OCI-LY1 (cell line): ENCODE measurements around the gene TNFAIP3.

Experiments
- H2AFZ ChIP-seq: fragments of 200-600 bp; sonication (generic), shearing (Covaris generic); 2 replicates; pipeline ENCODE4 v1.6.0; 2014; ENCODE audit warnings: antibody characterized with exemption, mild to moderate bottlenecking, low read length
- H3F3A ChIP-seq: fragments of 200-600 bp; sonication (generic), shearing (Covaris generic); 2 replicates; pipeline ENCODE4 v1.6.0; 2014; ENCODE audit warnings: mild to moderate bottlenecking, antibody characterized with exemption, low read length, moderate library complexity; ENCODE audit not compliant: insufficient read depth
- H3K27ac ChIP-seq: fragments of 200-600 bp; sonication (generic); 2 replicates; pipeline ENCODE4 v1.5.1; 2014; ENCODE audit warnings: low read length, mixed run types, mild to moderate bottlenecking, low read depth; ENCODE audit not compliant: poor library complexity, severe bottlenecking
- H3K27me3 ChIP-seq: fragments of 200-600 bp; sonication (generic); 2 replicates; pipeline ENCODE4 v1.6.0; 2014; ENCODE audit warnings: antibody characterized with exemption, mild to moderate bottlenecking, low read length, moderate library complexity; ENCODE audit not compliant: insufficient read depth
- H3K36me3 ChIP-seq: fragments of 200-600 bp; sonication (generic); 2 replicates; pipeline ENCODE4 v1.6.1; 2014; ENCODE audit warnings: mild to moderate bottlenecking, antibody characterized with exemption, low read length, moderate library complexity, mixed read lengths; ENCODE audit not compliant: insufficient read depth
- H3K4me1 ChIP-seq: fragments of 200-600 bp; sonication (generic); 2 replicates; pipeline ENCODE4 v1.5.1; 2014; ENCODE audit warnings: mild to moderate bottlenecking, low read length, moderate library complexity; ENCODE audit not compliant: insufficient read depth, severe bottlenecking
- H3K4me2 ChIP-seq: fragments of 200-600 bp; sonication (generic), shearing (Covaris generic); 2 replicates; pipeline ENCODE4 v1.6.1; 2014; ENCODE audit warnings: low read length
- H3K4me3 ChIP-seq: fragments of 200-600 bp; sonication (generic); 2 replicates; pipeline ENCODE4 v1.5.1; 2014; ENCODE audit warnings: low read length, low read depth, mild to moderate bottlenecking, mixed read lengths; ENCODE audit not compliant: poor library complexity, severe bottlenecking
- H3K79me2 ChIP-seq: fragments of 200-600 bp; shearing (Covaris generic); 2 replicates; pipeline ENCODE4 v1.6.1; 2016; ENCODE audit warnings: mixed run types, low read length, mixed read lengths; ENCODE audit not compliant: insufficient read depth
- H3K9ac ChIP-seq: fragments of 200-600 bp; sonication (generic), shearing (Covaris generic); 2 replicates; pipeline ENCODE4 v1.6.1; 2014; ENCODE audit warnings: mild to moderate bottlenecking, low read length, mixed read lengths
- H3K9me2 ChIP-seq: fragments of 200-600 bp; sonication (generic), shearing (Covaris generic); 2 replicates; pipeline ENCODE4 v1.6.1; 2014; ENCODE audit warnings: low read depth, mild to moderate bottlenecking, low read length, mixed read lengths
- H3K9me3 ChIP-seq: fragments of 200-600 bp; shearing (Covaris generic); 2 replicates; pipeline ENCODE4 v1.6.1; 2014; ENCODE audit warnings: low read length, mixed read lengths
- H4K20me1 ChIP-seq: fragments of 200-600 bp; sonication (generic), shearing (Covaris generic); 2 replicates; pipeline ENCODE4 v1.6.0; 2016; ENCODE audit warnings: mild to moderate bottlenecking, low read length; ENCODE audit not compliant: insufficient read depth
- CTCF ChIP-seq: fragments of 200-600 bp; sonication (generic), shearing (Covaris generic); IDR thresholded peaks from 2 replicates; pipeline ENCODE4 v1.5.1; 2017; ENCODE audit warnings: mild to moderate bottlenecking, antibody characterized with exemption, low read length, moderate library complexity, mixed read lengths
- EZH2 ChIP-seq: fragments of 200-600 bp; sonication (generic), shearing (Covaris generic); IDR thresholded peaks from 2 replicates; pipeline ENCODE4 v1.8.0; 2017; ENCODE audit warnings: borderline replicate concordance, mixed run types, mild to moderate bottlenecking, antibody characterized with exemption, low read length, moderate library complexity, mixed read lengths

Gene TNFAIP3

GRCh38 chr6:137909533-137909932, 42.5 kb downstream of the TNFAIP3 start:
- H3K79me2 ChIP-seq = no peaks in the 10 kb centered on the region
- H3K4me3 ChIP-seq = no peak overlapping the region
- no peak overlapping the region for H3K4me2 ChIP-seq
- H3K27me3 ChIP-seq = no peaks in the 10 kb centered on the region
- H2AFZ ChIP-seq = no peak overlapping the region
- peaks cover 4% of the 10 kb centered on the region for H3K4me1 ChIP-seq
- no peaks in the 10 kb centered on the region for H3F3A ChIP-seq
- H3K9ac ChIP-seq = no peak overlapping the region
- no peaks in the 10 kb centered on the region for H3K36me3 ChIP-seq
- no peak overlapping the region for H3K27ac ChIP-seq
- TF ChIP-seq CTCF (no peak), EZH2 (no peak)
- H4K20me1 ChIP-seq = no peaks in the 10 kb centered on the region
- H3K9me2 ChIP-seq = no peaks in the 10 kb centered on the region
- 0 out of 2 replicates have a peak, but pooled peaks cover 6% of the 10 kb centered on the region for H3K9me3 ChIP-seq

GRCh38 chr6:137910424-137910834, 43.4 kb downstream of the TNFAIP3 start:
- H3K27ac ChIP-seq = no peak overlapping the region
- H3K4me2 ChIP-seq = no peak overlapping the region
- H2AFZ ChIP-seq = no peak overlapping the region
- no peaks in the 10 kb centered on the region for H4K20me1 ChIP-seq
- H3K4me3 ChIP-seq = no peak overlapping the region
- H3K27me3 ChIP-seq = no peaks in the 10 kb centered on the region
- H3K9me3 ChIP-seq = 0 out of 2 replicates have a peak, but pooled peaks cover 6% of the 10 kb centered on the region
- H3K36me3 ChIP-seq = no peaks in the 10 kb centered on the region
- TF ChIP-seq EZH2 (no peak), CTCF (no peak)
- H3K9ac ChIP-seq = no peak overlapping the region
- H3K79me2 ChIP-seq = no peaks in the 10 kb centered on the region
- no peaks in the 10 kb centered on the region for H3K9me2 ChIP-seq
- no peaks in the 10 kb centered on the region for H3F3A ChIP-seq
- H3K4me1 ChIP-seq = no peaks in the 10 kb centered on the region

- no peak for TF ChIP-seq EZH2
- TF ChIP-seq CTCF = no peak
Measured at GRCh38 chr6:137910843-137911456, 43.9 kb downstream of the TNFAIP3 start.

More at GRCh38 chr6:137910843-137911456, 43.9 kb downstream of the TNFAIP3 start:
- H3K79me2 ChIP-seq = no peaks in the 10 kb centered on the region
- no peak overlapping the region for H3K4me3 ChIP-seq
- H3K9me2 ChIP-seq = no peaks in the 10 kb centered on the region
- H3K9me3 ChIP-seq = 0 out of 2 replicates have a peak, but pooled peaks cover 6% of the 10 kb centered on the region
- H3K4me2 ChIP-seq = no peak overlapping the region
- no peaks in the 10 kb centered on the region for H4K20me1 ChIP-seq
- no peaks in the 10 kb centered on the region for H3K36me3 ChIP-seq
- H3K4me1 ChIP-seq = no peaks in the 10 kb centered on the region
- H3K27ac ChIP-seq = no peak overlapping the region
- no peak overlapping the region for H3K9ac ChIP-seq
- no peaks in the 10 kb centered on the region for H3F3A ChIP-seq
- H3K27me3 ChIP-seq = no peaks in the 10 kb centered on the region
- H2AFZ ChIP-seq = no peak overlapping the region
